Measurements from ENCODE around the gene AUTS2. TPM values are rescaled to one million over a fixed set of nuclear protein-coding genes. Genes with fewer than 3 reads are reported as not detected.

The AUTS2 gene
- total RNA-seq, 2 experiments from 2014 or later, result 2.4 to 3.0 TPM

- ChIA-PET POLR2A (no interaction called here), CTCF (no interaction called here)
- intact Hi-C loops (cut with DNase I, micrococcal nuclease), result no loop called here
- no peak overlapping the region for H3K27ac Mint-ChIP-seq
- no peaks in the 10 kb centered on the region for H3K27me3 Mint-ChIP-seq
- H3K4me1 Mint-ChIP-seq, result peaks cover 7% of the 10 kb centered on the region
- no peaks in the 10 kb centered on the region for H3K36me3 Mint-ChIP-seq (ENCODE audit: low read depth)
- ATAC-seq (peak; percentile 39), DNase-seq (no peak)
- no peak overlapping the region for H3K4me3 Mint-ChIP-seq
- no peaks in the 10 kb centered on the region for H3K9me3 Mint-ChIP-seq (ENCODE audit: low read depth)
Observed at GRCh38 chr7:70634610-70635068, 1036.4 kb downstream of the AUTS2 start.

DNA sequence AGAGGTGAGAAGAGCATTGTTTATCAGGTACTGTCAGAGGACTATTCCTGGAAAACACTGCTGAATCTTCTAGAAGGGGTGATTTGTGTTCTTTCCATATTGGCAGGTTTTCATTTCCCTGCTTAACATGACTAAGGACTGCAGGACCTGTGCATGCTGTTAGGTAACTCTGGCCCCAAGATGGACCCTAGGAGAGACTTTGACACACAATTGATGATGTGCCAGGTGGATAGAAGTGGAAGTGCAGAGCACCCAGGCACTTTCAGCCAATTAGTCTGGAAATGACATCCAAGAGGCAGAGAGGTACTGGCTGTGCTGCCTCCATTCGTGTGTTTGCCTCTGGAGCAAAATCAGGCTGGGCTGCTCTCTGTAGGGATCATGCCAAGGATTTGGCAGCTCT, 1037.4 kb downstream of the AUTS2 start:
- ChIA-PET CTCF (no interaction called here), POLR2A (no interaction called here)
- no peaks in the 10 kb centered on the region for H3K36me3 Mint-ChIP-seq (ENCODE audit: low read depth)
- peaks cover 7% of the 10 kb centered on the region for H3K4me1 Mint-ChIP-seq
- ATAC-seq (no peak), DNase-seq (no peak)
- H3K4me3 Mint-ChIP-seq, result no peak overlapping the region
- no peaks in the 10 kb centered on the region for H3K27me3 Mint-ChIP-seq
- intact Hi-C loops (cut with DNase I, micrococcal nuclease), result no loop called here
- H3K9me3 Mint-ChIP-seq (ENCODE audit: low read depth), result no peaks in the 10 kb centered on the region
- no peak overlapping the region for H3K27ac Mint-ChIP-seq

GRCh38 chr7:70636169-70636568, 1037.9 kb downstream of the AUTS2 start:
- CTCF ChIA-PET, result no interaction called here
- POLR2A ChIA-PET, result no interaction called here
- intact Hi-C loops (cut with DNase I, micrococcal nuclease), result no loop called here
- no peak overlapping the region for H3K4me3 Mint-ChIP-seq
- DNase-seq, result no peak
- H3K27me3 Mint-ChIP-seq, result no peaks in the 10 kb centered on the region
- peaks cover 7% of the 10 kb centered on the region for H3K4me1 Mint-ChIP-seq
- H3K27ac Mint-ChIP-seq, result no peak overlapping the region
- H3K9me3 Mint-ChIP-seq (ENCODE audit: low read depth), result no peaks in the 10 kb centered on the region
- no peak for ATAC-seq
- H3K36me3 Mint-ChIP-seq (ENCODE audit: low read depth), result no peaks in the 10 kb centered on the region

DNA sequence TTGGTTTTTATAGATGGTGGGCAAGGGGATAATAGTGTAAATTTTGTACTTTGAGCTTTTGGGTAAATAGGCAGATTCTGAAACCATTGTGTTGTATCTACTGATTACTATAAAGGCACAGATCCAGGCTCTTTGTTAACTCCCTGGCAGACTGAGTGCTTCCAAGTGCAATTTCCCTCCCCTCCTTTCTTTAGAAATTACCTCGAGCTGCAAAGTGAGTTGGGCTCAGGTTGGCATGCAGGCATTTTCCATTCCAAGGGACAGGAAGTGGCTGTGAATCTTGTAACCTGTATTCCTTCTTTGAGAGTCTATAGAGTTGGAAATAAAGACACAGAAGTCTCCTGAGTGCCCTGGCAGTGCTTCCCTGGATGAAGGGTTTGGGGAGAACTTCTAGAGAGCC, 1039.5 kb downstream of the AUTS2 start:
- ChIA-PET CTCF (interaction anchor here (1.4 kb wide), 1 partner anchor 9 kb away, joined by 4 read pairs; no protein-coding TSS in a partner anchor), POLR2A (no interaction called here)
- no peak for ATAC-seq
- DNase-seq, result no peak
- Mint-ChIP-seq H3K9me3 (ENCODE audit: low read depth) (no peaks in the 10 kb centered on the region), H3K36me3 (ENCODE audit: low read depth) (no peaks in the 10 kb centered on the region), H3K27ac (no peak overlapping the region), H3K27me3 (no peaks in the 10 kb centered on the region), H3K4me1 (peaks cover 7% of the 10 kb centered on the region), H3K4me3 (no peak overlapping the region)
- intact Hi-C loops (cut with DNase I, micrococcal nuclease), result no loop called here

DNA sequence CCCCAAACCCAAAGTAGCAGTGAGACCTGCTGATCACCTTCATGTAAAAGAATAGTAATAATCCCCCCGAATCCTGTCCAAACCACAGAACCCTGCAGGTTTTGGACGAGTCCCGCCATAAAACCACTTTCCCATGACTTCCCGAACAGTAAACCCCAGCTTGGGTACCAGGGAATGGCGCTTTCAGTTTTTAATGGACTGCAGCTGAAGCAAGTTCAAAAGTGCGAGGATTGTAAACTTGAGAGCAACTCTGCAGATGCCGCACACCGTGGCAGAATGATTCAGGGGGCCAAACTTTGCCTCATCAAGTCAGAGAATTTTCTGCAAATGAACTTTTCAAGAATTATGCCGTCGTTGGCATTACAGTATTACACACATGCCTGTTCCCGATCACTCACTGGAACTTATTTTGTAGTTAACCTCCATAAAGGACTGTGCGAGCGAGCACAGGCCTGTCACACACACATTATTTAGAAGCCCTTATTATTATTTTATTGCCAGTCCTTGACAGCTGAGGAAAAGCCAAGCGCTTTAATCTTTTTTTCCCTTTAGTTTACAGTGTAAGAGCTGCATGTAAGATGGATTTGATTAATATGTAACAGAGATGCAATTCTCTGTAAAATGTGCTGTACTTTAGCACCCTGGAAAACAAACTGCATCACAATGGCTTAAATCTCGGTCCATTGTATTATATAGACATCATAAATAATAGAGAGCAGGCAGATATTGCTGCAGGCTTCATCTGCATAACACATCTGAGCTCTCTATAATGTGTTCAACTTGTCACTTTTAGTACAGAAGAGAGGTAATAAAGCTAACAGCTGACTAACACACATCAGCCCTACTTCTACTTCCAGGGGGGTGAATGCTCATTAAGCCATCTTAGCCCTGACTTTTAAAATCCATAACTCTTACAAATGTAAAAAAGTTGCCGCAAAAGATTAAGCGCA, 1040.2 kb downstream of the AUTS2 start:
- Mint-ChIP-seq H3K36me3 (ENCODE audit: low read depth) (no peaks in the 10 kb centered on the region), H3K4me1 (peaks cover 7% of the 10 kb centered on the region), H3K27ac (no peak overlapping the region), H3K4me3 (no peak overlapping the region), H3K27me3 (no peaks in the 10 kb centered on the region), H3K9me3 (ENCODE audit: low read depth) (no peaks in the 10 kb centered on the region)
- ChIA-PET POLR2A (no interaction called here), CTCF (interaction anchor here (1.4 kb wide), 1 partner anchor 10 kb away, joined by 4 read pairs; no protein-coding TSS in a partner anchor)
- DNase-seq (no peak), ATAC-seq (no peak)
- intact Hi-C loops (cut with DNase I, micrococcal nuclease), result no loop called here

GRCh38 chr7:70640266-70640833, 1042.1 kb downstream of the AUTS2 start:
- ChIA-PET POLR2A (no interaction called here), CTCF (interaction anchor here (0.6 kb wide), 1 partner anchor 80 kb away, joined by 3 read pairs; no protein-coding TSS in a partner anchor)
- no peak for ATAC-seq
- no peak overlapping the region for H3K27ac Mint-ChIP-seq
- no peaks in the 10 kb centered on the region for H3K9me3 Mint-ChIP-seq (ENCODE audit: low read depth)
- H3K4me3 Mint-ChIP-seq, result no peak overlapping the region
- no peak for DNase-seq
- H3K4me1 Mint-ChIP-seq, result peaks cover 7% of the 10 kb centered on the region
- no peaks in the 10 kb centered on the region for H3K36me3 Mint-ChIP-seq (ENCODE audit: low read depth)
- intact Hi-C loops (cut with DNase I, micrococcal nuclease), result no loop called here
- H3K27me3 Mint-ChIP-seq, result peaks cover 1% of the 10 kb centered on the region

DNA sequence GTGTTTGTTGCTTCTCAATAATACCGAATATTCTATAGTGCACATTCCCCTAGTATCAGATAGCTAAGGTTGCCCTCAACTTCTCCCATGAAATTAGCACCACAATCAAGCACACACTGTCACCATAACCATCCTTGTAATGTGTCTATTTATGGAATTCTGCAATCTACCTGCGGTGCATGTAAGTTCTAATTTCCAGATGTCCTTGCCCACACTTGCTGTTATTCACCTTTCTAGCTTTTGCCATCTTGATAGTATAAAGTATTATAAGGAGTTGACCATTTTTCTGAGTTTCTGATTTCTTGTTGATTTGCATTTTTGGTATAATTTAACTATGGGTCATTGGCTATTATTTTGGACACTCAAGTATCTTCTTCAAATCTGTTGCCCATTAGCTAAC, 1043.6 kb downstream of the AUTS2 start:
- Mint-ChIP-seq H3K9me3 (ENCODE audit: low read depth) (no peaks in the 10 kb centered on the region), H3K27me3 (peaks cover 6% of the 10 kb centered on the region), H3K4me1 (peaks cover 7% of the 10 kb centered on the region), H3K36me3 (ENCODE audit: low read depth) (no peaks in the 10 kb centered on the region), H3K27ac (no peak overlapping the region), H3K4me3 (no peak overlapping the region)
- intact Hi-C loops (cut with DNase I, micrococcal nuclease), result no loop called here
- ATAC-seq, result no peak
- CTCF ChIA-PET, result interaction anchor here (0.6 to 0.9 kb wide), 2 partner anchors 9 to 40 kb away, joined by 3 to 4 read pairs; no protein-coding TSS in a partner anchor
- POLR2A ChIA-PET, result no interaction called here
- no peak for DNase-seq

GRCh38 chr7:70645279-70645678, 1047.0 kb downstream of the AUTS2 start:
- CTCF ChIA-PET, result no interaction called here
- Mint-ChIP-seq H3K4me1 (peaks cover 17% of the 10 kb centered on the region), H3K27me3 (peaks cover 6% of the 10 kb centered on the region), H3K4me3 (no peak overlapping the region), H3K27ac (no peak overlapping the region), H3K36me3 (ENCODE audit: low read depth) (no peaks in the 10 kb centered on the region), H3K9me3 (ENCODE audit: low read depth) (peaks cover under 1% of the 10 kb centered on the region)
- ATAC-seq (no peak), DNase-seq (no peak)
- intact Hi-C loops (cut with DNase I, micrococcal nuclease), result no loop called here
- POLR2A ChIA-PET, result no interaction called here

GRCh38 chr7:70645876-70646351, 1047.6 kb downstream of the AUTS2 start:
- no peak overlapping the region for H3K27ac Mint-ChIP-seq
- no peak overlapping the region for H3K4me3 Mint-ChIP-seq
- H3K4me1 Mint-ChIP-seq, result peaks cover 22% of the 10 kb centered on the region
- ATAC-seq (no peak), DNase-seq (no peak)
- H3K9me3 Mint-ChIP-seq (ENCODE audit: low read depth), result peaks cover 5% of the 10 kb centered on the region
- ChIA-PET CTCF (interaction anchor here (0.8 kb wide), 1 partner anchor 1045 kb away, joined by 3 read pairs; no protein-coding TSS in a partner anchor), POLR2A (no interaction called here)
- H3K27me3 Mint-ChIP-seq, result peaks cover 10% of the 10 kb centered on the region
- intact Hi-C loops (cut with DNase I, micrococcal nuclease), result no loop called here
- peaks cover 3% of the 10 kb centered on the region for H3K36me3 Mint-ChIP-seq (ENCODE audit: low read depth)

DNA sequence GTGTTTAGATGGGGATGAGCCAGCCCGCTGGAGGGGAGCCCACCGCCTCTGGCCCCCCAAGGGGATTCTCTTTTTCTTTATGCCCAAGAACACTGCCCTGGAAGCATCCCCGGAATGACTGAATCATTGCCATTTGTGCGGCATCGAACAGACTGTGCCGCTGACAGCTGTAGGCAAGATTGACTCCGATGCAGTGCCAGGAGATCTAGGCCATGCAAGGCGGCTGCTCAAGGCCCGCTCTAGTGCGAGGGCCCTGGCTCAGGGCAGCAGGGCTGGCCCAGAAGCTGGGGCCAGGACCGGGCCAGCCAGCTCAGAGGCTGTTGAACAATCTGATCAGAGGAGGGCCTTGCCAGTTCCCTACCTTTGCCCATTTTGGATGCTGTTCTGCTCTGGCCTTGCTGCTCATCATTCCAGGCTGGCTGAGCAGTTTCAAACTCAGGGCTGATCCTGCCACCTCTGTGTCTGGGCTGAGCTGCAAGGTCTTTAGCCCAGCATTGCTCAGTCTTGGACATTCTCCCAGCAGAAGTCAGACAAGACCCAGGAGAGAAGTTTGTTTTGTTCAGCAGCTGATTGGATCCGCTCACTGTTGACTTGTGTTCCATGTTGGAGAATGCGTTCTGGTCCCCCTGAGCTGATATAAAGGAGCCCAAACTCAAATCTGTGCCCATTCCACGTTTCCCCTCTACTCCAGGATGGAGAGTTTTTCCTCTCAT, 1048.4 kb downstream of the AUTS2 start:
- no peak overlapping the region for H3K27ac Mint-ChIP-seq
- peaks cover 22% of the 10 kb centered on the region for H3K4me1 Mint-ChIP-seq
- intact Hi-C loops (cut with DNase I, micrococcal nuclease), result no loop called here
- ChIA-PET CTCF (interaction anchor here (0.8 kb wide), 1 partner anchor 1046 kb away, joined by 3 read pairs; no protein-coding TSS in a partner anchor), POLR2A (no interaction called here)
- DNase-seq, result no peak
- peaks cover 5% of the 10 kb centered on the region for H3K9me3 Mint-ChIP-seq (ENCODE audit: low read depth)
- no peak overlapping the region for H3K4me3 Mint-ChIP-seq
- H3K36me3 Mint-ChIP-seq (ENCODE audit: low read depth), result peaks cover 3% of the 10 kb centered on the region
- peaks cover 12% of the 10 kb centered on the region for H3K27me3 Mint-ChIP-seq
- no peak for ATAC-seq

DNA sequence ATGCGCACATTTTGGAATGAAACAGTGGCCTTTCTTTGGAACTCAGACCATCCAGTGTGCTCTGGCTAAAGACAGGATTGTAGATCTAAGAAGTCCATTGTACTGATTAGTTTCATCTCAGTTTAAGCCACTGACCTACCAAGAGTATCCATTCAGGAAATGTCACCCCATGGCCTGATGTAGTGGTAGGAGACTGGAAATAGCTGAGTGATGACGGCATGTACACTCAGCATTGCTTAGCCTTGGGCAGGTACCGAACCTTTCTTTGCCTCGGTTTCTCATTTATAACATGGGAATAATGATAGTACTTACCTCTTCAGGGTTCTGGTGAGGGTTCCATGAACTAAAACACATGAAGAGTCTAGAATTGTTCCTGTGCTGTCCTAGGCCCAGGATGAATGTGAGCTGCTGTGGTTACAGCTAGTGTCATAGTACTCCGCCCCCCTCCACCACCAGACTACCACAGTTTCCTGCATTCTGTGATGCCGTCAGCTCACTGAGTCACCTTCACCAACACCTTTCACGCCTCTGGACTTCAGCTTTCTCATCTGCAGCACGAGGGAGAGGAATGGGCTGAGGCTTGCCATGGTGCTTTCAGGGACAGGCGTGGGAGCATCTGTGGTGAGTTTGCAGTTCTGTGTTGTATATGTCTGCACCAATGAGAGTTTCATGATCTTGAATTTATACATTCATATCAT, 1049.7 kb downstream of the AUTS2 start:
- intact Hi-C loops (cut with DNase I, micrococcal nuclease), result loop anchor here (1.0 kb wide), 4 partner anchors 31 to 909 kb away; no protein-coding TSS in a partner anchor
- ChIA-PET CTCF (interaction anchor here (0.5 to 1.5 kb wide), 2 partner anchors 50 to 61 kb away, joined by 3 to 5 read pairs; no protein-coding TSS in a partner anchor), POLR2A (interaction anchor here (0.5 kb wide), 1 partner anchor 165 kb away, joined by 3 read pairs; no protein-coding TSS in a partner anchor)
- Mint-ChIP-seq H3K27me3 (peaks cover 14% of the 10 kb centered on the region), H3K36me3 (ENCODE audit: low read depth) (peaks cover 3% of the 10 kb centered on the region), H3K27ac (no peak overlapping the region), H3K4me3 (no peak overlapping the region), H3K4me1 (peaks cover 22% of the 10 kb centered on the region), H3K9me3 (ENCODE audit: low read depth) (peaks cover 5% of the 10 kb centered on the region)
- peak; percentile 94 for ATAC-seq
- DNase-seq, result peak; percentile 91
